Activated B cell treated with CpG ODN at 0.5 μM for 24 hours (primary cell): ENCODE measurements around the gene DRC1. TPM values are rescaled to one million over a fixed set of nuclear protein-coding genes. Genes with fewer than 3 reads are reported as not detected.

Experiments
- ATAC-seq: fragments of 200-7000 bp; cut with Tn5 transposase; one replicate; pipeline ENCODE4 v1.10.0; 2021; ENCODE audit warnings: low read depth, mild to moderate bottlenecking, moderate library complexity
- CTCF ChIA-PET: fragments of 350-600 bp; sonication (Branson Sonifier 250); formaldehyde crosslinking; loops from one replicate; lab custom pipeline; 2021; ENCODE audit warnings: antibody characterized with exemption; lab: Charles Lee
- POLR2A ChIA-PET: fragments of 350-600 bp; sonication (Branson Sonifier 250); formaldehyde crosslinking; loops from one replicate; lab custom pipeline; 2021; ENCODE audit warnings: antibody characterized with exemption; lab: Charles Lee
- DNase-seq: peaks from one replicate; pipeline ENCODE4 v3.0.0; 2022
- H3K27ac Mint-ChIP-seq: one replicate; pipeline ENCODE4 v1.8.0; 2020; ENCODE audit warnings: mixed read lengths
- H3K27me3 Mint-ChIP-seq: one replicate; pipeline ENCODE4 v1.8.0; 2021; ENCODE audit warnings: mixed read lengths
- H3K36me3 Mint-ChIP-seq: one replicate; pipeline ENCODE4 v1.8.0; 2021; ENCODE audit warnings: low read depth, mixed read lengths
- H3K4me1 Mint-ChIP-seq: one replicate; pipeline ENCODE4 v1.8.0; 2021; ENCODE audit warnings: mixed read lengths
- H3K4me3 Mint-ChIP-seq: one replicate; pipeline ENCODE4 v1.8.0; 2020; ENCODE audit warnings: mild to moderate bottlenecking, mixed read lengths
- H3K9me3 Mint-ChIP-seq: one replicate; pipeline ENCODE4 v1.8.0; 2020; ENCODE audit warnings: mixed read lengths
- intact Hi-C: fragments of 100-400 bp; cut with micrococcal nuclease; formaldehyde crosslinking; loops from one replicate; pipeline ENCODE4 v1.15.1; 2024
- total RNA-seq: library from RNA; stranded (reverse); gene quantifications from 2 replicates; pipeline ENCODE4 v1.2.3, GENCODE V29; 2022
- TF ChIP-seq, protein P1 (sequence below): fragments of 200-600 bp; IDR thresholded peaks from one replicate; pipeline ENCODE4 v1.8.0; 2022; ENCODE audit warnings: antibody characterized with exemption, mild to moderate bottlenecking

Gene DRC1
- total RNA-seq, 1 donor from 2014 or later, result not detected

DNA sequence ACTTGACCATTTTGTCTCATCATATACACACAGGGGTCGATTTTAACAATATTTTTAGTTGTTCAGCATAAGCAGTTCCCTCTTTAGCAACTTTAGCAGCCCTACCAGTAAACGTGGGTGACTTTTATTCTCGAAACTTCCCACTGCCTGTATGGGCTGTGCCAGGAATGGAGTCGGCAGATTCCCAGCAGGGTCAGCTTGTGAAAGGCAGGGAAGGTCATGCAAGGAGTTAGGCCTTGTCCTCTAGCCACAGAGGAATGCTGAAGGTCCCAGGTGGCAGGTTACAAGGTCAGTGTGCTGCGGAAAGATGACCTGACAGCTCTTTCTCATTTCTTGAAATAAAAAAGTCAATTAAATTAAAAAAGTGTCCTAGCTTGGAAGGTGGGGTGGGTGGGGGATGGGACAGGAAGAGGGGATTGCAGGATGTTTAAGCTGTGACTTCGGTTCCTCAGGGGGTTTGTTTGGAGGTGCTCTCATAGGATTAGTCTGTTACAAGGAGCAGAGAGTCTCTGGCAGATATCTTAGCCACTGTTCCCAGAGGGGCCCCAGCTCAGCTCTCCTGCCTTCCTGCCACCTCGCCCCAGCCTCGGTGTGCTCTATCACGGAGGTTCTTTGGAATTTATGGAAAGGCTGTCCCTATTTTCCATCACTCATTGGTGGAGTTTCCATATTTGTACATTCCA, 21.4 kb downstream of the DRC1 start:
- intact Hi-C loops, result no loop called here
- no peak overlapping the region for H3K4me3 Mint-ChIP-seq
- ChIA-PET CTCF (no interaction called here), POLR2A (no interaction called here)
- H3K4me1 Mint-ChIP-seq, result no peaks in the 10 kb centered on the region
- TF ChIP-seq, protein P1, sequence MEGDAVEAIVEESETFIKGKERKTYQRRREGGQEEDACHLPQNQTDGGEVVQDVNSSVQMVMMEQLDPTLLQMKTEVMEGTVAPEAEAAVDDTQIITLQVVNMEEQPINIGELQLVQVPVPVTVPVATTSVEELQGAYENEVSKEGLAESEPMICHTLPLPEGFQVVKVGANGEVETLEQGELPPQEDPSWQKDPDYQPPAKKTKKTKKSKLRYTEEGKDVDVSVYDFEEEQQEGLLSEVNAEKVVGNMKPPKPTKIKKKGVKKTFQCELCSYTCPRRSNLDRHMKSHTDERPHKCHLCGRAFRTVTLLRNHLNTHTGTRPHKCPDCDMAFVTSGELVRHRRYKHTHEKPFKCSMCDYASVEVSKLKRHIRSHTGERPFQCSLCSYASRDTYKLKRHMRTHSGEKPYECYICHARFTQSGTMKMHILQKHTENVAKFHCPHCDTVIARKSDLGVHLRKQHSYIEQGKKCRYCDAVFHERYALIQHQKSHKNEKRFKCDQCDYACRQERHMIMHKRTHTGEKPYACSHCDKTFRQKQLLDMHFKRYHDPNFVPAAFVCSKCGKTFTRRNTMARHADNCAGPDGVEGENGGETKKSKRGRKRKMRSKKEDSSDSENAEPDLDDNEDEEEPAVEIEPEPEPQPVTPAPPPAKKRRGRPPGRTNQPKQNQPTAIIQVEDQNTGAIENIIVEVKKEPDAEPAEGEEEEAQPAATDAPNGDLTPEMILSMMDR, result no peak
- no peaks in the 10 kb centered on the region for H3K9me3 Mint-ChIP-seq
- no peak overlapping the region for H3K27ac Mint-ChIP-seq
- ATAC-seq (no peak), DNase-seq (no peak)
- H3K27me3 Mint-ChIP-seq, result peaks cover 2% of the 10 kb centered on the region
- H3K36me3 Mint-ChIP-seq, result no peaks in the 10 kb centered on the region

DNA sequence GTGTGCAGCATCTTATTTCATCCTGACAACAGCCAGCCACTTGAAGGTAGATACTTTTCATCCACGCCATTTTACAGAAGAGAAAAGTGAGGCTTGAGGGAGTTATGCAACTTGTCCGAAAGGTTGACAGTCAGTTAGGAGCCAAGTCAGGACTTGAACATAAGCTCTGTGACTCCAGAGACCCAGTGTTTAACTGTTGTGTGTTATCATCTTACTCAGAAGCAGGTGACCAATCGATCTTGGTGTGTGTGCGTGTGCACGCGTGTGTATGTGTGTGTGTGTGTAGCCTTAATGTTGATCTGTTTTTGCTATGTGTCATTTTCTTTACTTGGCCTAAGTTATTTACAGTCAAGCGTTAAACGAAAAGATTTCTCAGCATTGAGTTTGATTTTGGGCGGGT, 22.0 kb downstream of the DRC1 start:
- CTCF ChIA-PET, result no interaction called here
- no peaks in the 10 kb centered on the region for H3K9me3 Mint-ChIP-seq
- no peak for DNase-seq
- no peaks in the 10 kb centered on the region for H3K4me1 Mint-ChIP-seq
- H3K27me3 Mint-ChIP-seq, result no peaks in the 10 kb centered on the region
- ATAC-seq, result no peak
- intact Hi-C loops, result no loop called here
- H3K4me3 Mint-ChIP-seq, result no peak overlapping the region
- TF ChIP-seq, protein P1, result no peak
- no peak overlapping the region for H3K27ac Mint-ChIP-seq
- H3K36me3 Mint-ChIP-seq, result no peaks in the 10 kb centered on the region
- POLR2A ChIA-PET, result no interaction called here

DNA sequence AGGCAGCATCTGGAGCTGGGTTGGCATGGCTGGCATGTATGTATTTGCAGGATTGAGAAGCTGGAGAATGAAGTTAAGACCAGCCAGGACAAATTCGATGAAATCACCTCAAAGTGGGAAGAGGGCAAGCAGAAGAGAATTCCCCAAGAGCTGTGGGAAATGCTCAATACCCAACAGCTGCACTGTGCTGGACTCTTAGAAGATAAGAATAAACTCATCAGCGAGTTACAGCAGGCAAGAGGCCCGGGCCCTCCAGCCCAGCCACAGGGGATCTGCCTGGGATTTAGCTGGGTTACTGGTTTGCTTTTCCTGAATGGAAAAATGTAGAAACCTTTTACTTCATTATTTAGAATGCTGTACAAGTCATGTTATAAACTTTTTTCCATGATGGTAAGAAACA, 22.5 kb downstream of the DRC1 start:
- intact Hi-C loops, result no loop called here
- ChIA-PET CTCF (no interaction called here), POLR2A (no interaction called here)
- Mint-ChIP-seq H3K4me3 (no peak overlapping the region), H3K27me3 (no peaks in the 10 kb centered on the region), H3K9me3 (no peaks in the 10 kb centered on the region), H3K27ac (no peak overlapping the region), H3K4me1 (no peaks in the 10 kb centered on the region), H3K36me3 (no peaks in the 10 kb centered on the region)
- TF ChIP-seq, protein P1, result no peak
- ATAC-seq (no peak), DNase-seq (no peak)

DNA sequence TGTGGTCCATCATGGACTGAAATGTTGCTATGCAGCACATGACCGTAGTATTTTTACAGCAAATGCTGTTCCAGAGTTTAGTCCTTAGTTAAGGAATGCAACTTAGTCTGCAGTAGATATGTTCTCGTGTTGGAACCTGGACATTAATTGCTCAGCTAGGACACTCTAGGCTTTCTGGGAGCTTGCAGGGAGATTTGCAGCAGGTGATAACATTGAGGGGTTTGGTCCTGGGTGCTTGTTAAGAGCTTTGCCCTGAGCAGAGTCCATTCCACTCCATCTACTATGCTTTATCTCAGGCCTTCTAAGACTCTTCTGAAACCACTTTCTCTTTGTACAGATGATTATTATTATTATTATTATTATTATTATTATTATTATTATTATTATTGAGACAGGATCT, 27.1 kb downstream of the DRC1 start:
- ChIA-PET CTCF (no interaction called here), POLR2A (no interaction called here)
- intact Hi-C loops, result no loop called here
- H3K27ac Mint-ChIP-seq, result no peak overlapping the region
- DNase-seq, result no peak
- TF ChIP-seq, protein P1, result no peak
- no peaks in the 10 kb centered on the region for H3K9me3 Mint-ChIP-seq
- no peaks in the 10 kb centered on the region for H3K36me3 Mint-ChIP-seq
- H3K27me3 Mint-ChIP-seq, result peaks cover 8% of the 10 kb centered on the region
- ATAC-seq, result no peak
- H3K4me3 Mint-ChIP-seq, result no peak overlapping the region
- no peaks in the 10 kb centered on the region for H3K4me1 Mint-ChIP-seq

DNA sequence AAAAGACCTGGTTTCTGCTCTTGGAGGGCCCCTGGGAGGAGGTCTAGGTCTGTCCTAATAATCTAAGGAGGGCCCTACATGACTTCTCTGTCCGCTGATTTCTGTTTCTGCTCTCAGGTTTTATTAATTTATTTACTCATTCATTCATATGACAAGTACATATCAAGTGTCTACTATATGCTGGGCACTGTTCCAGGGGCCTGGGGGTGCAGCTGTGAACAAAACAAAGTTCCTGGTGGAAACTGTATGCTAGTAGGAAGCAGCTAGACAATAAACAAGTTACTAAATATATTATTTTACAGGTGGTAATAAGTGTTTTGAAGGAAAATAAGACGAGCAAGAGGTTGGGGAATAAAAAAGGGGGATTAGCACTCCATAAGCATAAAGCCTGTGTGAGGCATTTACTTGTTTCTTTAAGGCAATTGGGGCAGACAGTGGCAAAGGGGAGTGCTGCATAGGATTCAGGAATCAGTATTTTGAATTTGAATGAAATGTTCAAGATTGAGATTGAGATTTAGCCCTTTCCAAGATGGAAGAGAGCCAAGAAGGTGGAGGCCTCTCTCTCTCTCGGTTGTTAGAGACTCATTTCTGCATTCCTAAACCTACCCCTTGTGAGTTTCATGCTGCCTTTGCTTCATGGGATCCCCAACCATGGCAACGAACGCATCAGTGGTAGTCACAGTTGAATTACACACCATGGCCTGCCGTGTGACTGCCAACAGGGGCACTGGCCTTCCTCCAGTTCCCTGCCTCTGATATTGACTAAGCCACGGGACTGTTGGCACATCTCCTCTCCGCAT, 28.3 kb downstream of the DRC1 start:
- ChIA-PET POLR2A (no interaction called here), CTCF (no interaction called here)
- Mint-ChIP-seq H3K36me3 (no peaks in the 10 kb centered on the region), H3K4me3 (no peak overlapping the region), H3K27ac (no peak overlapping the region), H3K9me3 (no peaks in the 10 kb centered on the region), H3K27me3 (peaks cover 9% of the 10 kb centered on the region), H3K4me1 (no peaks in the 10 kb centered on the region)
- DNase-seq (no peak), ATAC-seq (no peak)
- TF ChIP-seq, protein P1, result no peak
- intact Hi-C loops, result no loop called here
